ENCODE data around the gene SELENOF.
"Not testable (repeated sequence)": the region's sequence is repeated elsewhere in the genome, so short reads cannot be mapped to it uniquely, and the experiment has no call there.

The SELENOF gene

DNA sequence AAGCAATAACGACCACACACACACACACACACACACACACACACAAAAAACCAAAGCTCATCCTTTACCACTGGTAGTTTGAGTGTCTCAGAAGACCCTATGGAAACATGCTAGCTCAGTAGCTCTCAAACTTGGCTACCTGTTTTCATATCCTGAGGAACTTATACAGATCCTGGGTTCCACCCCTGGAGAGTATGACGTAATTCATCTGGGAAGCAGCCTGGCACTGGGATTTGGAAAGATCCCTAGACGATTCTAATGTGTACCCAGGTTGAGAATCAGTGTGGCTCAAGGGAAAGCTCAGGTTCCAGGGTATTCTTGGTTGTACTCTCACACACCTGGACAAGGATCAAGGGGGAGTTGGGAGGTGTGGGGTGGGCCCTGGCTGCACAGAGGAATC, 85.9 kb downstream of the SELENOF start:
- DNase-seq: no peak
- TF ChIP-seq GATA1 (IDR thresholded peaks at IDR 0.05; ENCODE audit: low read depth, low read length) (no peak), POLR2A (IDR thresholded peaks at IDR 0.05; ENCODE audit: low read length) (no peak)

GRCh38 chr1:86826856-86827255, 87.1 kb downstream of the SELENOF start:
- no peak for TF ChIP-seq GATA1 (IDR thresholded peaks at IDR 0.05; ENCODE audit: low read depth, low read length)
- TF ChIP-seq POLR2A (IDR thresholded peaks at IDR 0.05; ENCODE audit: low read length): no peak
- peak in 1 of 2 experiments; percentile 5 for DNase-seq

DNA sequence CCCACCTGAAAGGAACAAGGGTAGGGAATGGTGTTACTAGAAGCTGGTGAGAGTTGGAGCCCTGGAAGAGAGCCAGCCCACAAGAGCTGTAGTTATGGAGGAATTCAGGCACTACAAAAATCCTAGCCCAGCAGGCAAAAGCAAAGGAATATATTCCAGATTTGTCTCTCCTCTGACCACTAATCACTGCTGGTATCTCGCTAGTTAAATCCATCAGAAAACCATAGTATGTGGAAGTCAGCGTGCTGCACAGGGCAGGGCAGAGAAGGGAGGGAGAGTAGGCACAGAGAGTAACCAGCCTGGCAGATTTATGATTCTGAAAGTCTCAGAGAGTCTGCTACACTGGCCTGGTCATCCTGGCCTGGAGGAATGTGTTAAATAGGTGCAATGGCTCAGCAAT, 88.6 kb downstream of the SELENOF start:
- DNase-seq: no peak
- no peak for TF ChIP-seq POLR2A (IDR thresholded peaks at IDR 0.05; ENCODE audit: low read length)
- TF ChIP-seq GATA1 (IDR thresholded peaks at IDR 0.05; ENCODE audit: low read depth, low read length): no peak

- no peak for DNase-seq
Measured at GRCh38 chr1:86823821-86824500, 90.0 kb downstream of the SELENOF start.

DNA sequence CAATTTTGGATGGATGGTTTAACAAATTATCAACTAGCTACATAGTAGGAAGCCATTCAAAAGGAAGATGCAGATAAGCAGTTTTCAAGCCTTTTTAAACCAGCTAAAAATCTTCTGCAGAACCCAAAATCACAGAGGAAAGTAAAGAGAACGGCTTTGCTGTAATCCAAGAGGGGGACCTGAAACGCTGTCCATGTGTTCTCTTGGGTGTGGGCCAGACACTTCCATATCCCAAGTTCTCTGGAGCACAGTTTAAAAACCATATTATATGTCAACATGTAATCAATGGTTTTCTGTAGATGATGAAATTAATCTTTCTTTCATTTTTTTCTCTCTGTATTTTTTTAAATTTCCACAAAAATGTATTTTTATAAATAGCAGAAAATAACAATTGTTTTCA, 90.5 kb downstream of the SELENOF start:
- TF ChIP-seq GATA1 (IDR thresholded peaks at IDR 0.05; ENCODE audit: low read depth, low read length) (no peak), POLR2A (IDR thresholded peaks at IDR 0.05; ENCODE audit: low read length) (no peak)
- DNase-seq: no peak

More at GRCh38 chr1:86823821-86824500, 90.0 kb downstream of the SELENOF start:
- TF ChIP-seq GATA1 (IDR thresholded peaks at IDR 0.05; ENCODE audit: low read depth, low read length): no peak
- TF ChIP-seq POLR2A (IDR thresholded peaks at IDR 0.05; ENCODE audit: low read length): no peak

DNA sequence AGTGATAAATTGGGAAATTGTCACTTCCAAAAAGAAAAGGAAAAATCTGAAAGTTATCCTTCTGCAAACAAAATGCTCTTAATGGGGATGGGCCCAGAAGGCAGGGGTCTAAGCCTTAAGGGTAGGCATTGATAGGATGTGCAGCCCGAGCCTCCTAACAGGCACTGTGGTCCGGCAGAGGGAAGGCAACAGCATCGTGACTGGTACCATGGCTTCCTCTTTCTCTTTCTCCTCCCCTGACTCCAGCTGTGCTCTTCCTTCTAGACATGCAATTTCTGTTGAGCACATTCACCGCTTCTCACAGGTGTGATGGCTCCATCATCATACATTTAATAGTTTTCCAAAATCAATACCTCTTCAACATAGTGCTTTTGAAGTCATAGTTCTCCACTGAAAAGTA, 91.5 kb downstream of the SELENOF start:
- TF ChIP-seq GATA1 (IDR thresholded peaks at IDR 0.05; ENCODE audit: low read depth, low read length) (no peak), POLR2A (IDR thresholded peaks at IDR 0.05; ENCODE audit: low read length) (no peak)
- DNase-seq: no peak

GRCh38 chr1:86821956-86822355, 92.0 kb downstream of the SELENOF start:
- no peak for DNase-seq
- TF ChIP-seq GATA1 (IDR thresholded peaks at IDR 0.05; ENCODE audit: low read depth, low read length): no peak
- no peak for TF ChIP-seq POLR2A (IDR thresholded peaks at IDR 0.05; ENCODE audit: low read length)

DNA sequence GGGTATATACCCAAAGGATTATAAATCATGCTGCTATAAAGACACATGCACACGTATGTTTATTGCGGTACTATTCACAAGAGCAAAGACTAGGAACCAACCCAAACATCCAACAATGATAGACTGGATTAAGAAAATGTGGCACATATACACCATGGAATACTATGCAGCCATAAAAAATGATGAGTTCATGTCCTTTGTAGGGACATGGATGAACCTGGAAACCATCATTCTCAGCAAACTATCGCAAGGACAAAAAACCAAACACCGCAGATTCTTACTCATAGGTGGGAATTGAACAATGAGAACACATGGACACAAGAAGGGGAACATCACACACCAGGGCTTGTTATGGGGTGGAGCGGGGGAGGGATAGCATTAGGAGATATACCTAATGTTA, 94.0 kb downstream of the SELENOF start:
- DNase-seq: not testable (repeated sequence)

GRCh38 chr1:86817246-86817826, 96.6 kb downstream of the SELENOF start:
- DNase-seq: not testable (repeated sequence)

DNA sequence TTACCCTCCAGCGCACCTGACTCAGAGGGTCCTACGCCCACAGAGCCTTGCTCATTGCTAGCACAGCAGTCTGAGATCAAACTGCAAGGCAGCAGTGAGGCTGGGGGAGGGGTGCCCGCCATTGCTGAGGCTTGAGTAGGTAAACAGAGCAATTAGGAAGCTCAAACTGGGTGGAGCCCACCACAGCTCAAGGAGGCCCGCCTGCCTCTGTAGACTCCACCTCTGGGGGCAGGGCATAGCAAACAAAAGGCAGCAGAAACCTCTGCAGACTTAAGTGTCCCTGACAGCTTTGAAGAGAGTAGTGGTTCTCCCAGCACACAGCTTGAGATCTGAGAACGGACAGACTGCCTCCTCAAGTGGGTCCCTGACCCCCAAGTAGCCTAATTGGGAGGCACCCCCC, 99.8 kb downstream of the SELENOF start:
- DNase-seq: not testable (repeated sequence)

All from erythroblast (primary cell).